GM21528 (cell line): ENCODE data around the gene PCCA.
"Not testable (repeated sequence)": the region's sequence is repeated elsewhere in the genome, so short reads cannot be mapped to it uniquely, and the experiment has no call there.

ENCODE experiments used
- ATAC-seq: cut with Tn5 transposase; IDR thresholded peaks from one replicate; pipeline ENCODE4 v1.9.1; 2021; ENCODE audit warnings: mild to moderate bottlenecking, moderate library complexity; ENCODE audit not compliant: unreplicated experiment, low FRiP score

Gene PCCA

DNA sequence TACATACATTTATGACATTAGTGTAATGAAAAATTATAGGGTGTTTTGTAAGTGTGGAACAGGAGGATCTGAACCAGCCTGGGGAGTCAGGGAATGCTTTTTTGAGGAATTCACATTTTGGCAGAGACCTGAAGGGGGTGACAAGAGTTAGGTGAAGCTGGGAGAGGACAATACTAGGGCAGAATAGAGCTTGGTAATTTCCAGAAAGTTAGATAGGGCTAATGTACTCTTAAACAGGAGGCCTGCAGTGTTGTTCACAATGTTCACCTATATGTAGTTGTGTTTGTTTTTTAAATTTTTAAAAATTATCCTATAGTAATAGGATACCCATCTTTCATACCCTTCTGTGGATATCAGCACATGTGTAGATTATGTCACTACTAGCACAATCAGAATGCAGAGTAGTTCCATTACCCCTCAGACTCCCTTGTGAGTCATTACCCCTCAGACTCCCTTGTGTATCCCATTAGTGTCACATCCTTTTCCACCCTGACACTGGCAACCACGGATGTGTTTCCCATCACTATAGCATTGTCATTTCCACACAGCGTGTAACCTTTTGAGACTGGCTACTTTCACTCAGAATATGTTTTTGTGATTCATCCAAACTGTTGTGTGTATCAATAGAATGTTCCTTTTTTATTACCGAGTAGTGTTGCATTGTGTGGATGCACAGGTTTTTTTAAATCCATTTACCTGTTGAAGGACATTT is 43.1 kb downstream of the PCCA start:
- no peak for ATAC-seq

DNA sequence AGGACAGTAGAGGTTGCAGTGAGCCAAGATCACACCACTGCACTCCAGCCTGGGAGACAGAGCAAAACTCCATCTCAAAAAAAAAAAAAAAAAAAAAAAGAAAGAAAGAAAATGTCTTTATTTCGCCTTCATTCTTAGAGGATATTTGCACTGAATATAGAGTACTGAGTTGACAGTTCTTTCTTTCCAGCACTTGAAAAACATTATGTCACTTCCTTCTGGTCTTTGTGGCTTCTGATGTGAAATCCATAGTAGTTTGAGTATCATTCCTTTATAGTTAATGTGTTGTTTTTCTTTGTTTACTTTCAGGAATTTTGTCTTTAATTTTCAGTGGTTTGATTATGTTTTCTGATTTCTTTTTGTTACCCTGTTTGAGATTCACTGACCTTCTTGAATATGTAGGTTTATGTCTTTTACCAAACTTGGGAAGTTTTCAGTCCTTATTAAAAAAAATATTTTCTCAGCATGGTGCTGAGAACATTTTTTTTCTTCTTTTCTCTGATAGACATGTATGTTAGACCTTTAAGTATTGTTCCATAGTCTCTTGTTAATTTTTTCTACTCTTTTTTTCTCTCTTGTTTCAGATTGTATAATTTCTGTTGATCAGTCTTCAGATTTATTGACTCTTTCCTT is 50.1 kb downstream of the PCCA start:
- no peak for ATAC-seq

DNA sequence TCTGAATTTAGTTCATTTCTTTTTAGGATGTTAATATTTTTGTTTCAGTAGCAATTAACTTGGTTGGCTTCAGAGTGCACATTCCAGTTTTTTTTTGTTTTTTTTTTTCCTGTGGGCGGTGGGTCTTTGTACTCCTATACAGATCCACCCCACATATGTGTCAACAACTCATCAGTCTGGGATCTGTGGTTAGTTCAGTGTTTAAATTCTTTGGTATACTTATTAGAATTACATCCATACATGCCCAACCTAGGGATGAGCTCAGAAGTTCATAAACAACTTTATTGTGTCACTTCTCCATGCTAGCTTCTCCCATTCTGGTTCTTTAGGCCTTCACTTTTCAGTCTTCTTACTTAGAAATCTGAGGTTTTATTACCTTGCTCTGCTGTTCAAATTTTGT is 50.9 kb downstream of the PCCA start:
- ATAC-seq = no peak

DNA sequence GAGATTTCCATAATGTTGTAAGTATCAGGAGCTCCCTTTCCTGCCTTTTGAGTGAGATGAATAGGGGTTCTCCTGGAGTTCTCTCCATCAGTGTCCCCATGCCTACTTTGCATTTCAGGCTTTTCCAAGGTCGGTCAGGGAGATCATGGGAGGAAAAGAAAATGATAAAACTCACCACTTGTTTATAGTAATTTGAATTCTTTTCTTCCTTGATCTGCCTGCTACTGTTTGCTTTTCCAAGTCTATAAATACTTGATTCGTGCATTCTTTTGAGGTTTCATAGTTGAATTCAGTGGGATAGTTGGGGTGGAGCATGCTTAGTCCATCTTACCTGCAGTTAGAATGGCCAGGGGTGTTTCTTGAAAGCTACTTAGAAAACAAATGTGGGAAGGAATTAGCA is 51.5 kb downstream of the PCCA start:
- no peak for ATAC-seq

DNA sequence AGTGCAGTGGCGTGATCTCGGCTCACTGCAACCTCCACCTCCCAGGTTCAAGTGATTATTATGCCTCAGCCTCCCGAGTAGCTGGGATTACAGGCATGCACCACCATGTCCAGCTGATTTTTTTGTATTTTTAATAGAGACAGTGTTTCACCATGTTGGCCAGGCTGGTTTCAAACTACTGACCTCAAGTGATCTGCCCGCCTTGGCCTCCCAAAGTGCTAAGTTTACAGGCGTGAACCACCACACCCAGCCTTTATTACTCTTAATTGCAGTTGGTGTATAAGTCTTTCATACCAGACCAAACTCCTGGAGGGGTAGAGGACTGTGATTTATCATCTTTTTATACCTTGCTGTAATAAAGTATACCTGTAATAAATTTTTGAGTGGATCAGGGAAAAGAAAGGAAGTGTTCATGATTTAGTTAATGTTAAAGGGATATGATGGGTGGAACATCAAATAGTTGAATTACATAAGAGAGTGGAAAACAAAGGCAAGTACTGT is 52.6 kb downstream of the PCCA start:
- ATAC-seq = not testable (repeated sequence)

DNA sequence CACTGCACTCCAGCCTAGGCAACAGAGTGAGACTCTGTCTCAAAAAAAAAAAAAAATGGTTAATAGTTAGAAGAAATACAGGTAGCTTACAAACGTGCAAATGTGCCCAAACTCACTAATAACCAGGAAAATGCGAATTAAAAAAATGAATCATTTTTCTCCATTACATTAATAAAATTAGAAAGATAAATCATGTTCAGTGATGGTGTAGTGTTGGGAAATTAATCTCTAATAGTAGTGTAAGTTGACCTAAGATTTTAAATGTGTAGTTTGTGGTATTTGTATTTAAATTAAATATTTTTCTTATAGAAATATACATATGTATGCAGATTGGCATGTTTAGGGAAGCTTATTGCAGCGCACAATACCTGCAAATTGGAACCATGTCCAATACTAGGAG is 57.6 kb downstream of the PCCA start:
- no peak for ATAC-seq

DNA sequence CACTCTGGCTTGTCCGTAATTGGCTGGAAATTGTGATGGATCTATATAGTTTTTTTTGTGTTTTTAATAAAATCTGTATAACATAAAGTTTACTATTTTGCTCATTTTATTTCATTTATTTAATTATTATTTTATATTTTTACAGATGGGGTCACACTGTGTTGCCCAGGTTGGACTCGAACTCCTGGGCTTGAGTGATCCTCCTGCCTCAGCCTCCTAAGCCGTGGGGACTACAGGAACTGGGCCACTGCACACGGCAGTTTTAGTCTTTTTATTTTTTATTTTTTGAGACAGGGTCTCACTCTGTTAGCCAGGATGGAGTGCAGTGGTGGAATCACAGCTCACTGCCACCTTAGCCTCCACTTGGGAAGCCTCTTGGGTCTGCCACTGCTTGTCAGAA is 58.9 kb downstream of the PCCA start:
- no peak for ATAC-seq

DNA sequence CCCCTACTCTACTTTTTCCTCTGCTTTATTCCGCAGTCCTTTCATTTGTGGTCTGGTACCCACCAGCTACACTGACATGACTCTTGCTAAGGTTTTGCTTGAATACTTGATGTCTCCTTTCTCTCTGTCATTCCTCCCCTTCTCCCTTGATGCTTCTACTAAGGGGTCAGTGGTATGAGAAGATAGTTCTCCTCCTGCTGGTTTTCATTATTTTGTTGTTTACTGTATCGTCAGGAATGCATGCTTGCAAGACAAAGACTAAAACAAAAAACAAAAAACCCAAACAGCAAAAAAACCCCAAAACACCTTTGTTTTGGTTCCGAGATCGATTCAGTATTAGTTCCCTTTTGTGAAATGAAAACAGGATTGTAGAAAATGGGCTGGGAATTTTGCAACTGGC is 59.5 kb downstream of the PCCA start:
- no peak for ATAC-seq

DNA sequence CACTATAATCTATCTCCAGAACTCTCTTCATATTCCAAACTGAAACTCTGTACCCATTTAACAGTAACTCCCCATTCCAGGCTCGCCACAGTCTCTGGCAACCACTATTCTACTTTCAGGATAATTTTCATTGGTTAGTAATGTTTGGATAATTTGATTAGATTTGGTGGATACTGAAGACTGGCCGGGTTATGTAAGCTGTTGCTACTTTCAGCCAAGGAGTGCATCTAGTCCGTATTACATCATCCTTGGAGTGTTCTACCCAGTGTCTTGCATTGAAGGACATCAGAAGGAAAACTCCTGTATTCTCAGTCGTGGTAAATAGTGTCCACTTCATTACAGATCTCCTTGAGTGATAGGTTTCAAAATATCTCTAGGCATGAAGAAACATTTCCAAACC is 60.5 kb downstream of the PCCA start:
- no peak for ATAC-seq

DNA sequence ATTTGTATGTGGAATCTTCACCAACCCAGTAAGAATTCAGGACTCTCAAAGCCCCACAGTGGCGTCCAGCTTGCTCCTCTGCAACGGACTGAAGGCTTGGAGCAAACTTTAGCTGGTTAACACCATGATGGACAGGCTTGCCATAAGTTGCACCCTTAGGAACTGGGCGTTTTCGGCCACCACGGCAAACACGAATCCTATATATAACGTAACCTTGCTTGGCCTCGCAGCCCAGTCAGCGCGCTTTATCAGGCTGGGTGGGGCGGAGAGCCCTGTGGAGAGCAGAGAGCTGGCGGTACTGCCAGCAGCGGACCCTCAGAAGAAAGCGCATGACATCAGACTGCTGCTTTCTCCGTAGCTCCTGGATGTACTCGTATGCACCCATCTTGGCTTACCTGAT is 61.8 kb downstream of the PCCA start:
- not testable (repeated sequence) for ATAC-seq

DNA sequence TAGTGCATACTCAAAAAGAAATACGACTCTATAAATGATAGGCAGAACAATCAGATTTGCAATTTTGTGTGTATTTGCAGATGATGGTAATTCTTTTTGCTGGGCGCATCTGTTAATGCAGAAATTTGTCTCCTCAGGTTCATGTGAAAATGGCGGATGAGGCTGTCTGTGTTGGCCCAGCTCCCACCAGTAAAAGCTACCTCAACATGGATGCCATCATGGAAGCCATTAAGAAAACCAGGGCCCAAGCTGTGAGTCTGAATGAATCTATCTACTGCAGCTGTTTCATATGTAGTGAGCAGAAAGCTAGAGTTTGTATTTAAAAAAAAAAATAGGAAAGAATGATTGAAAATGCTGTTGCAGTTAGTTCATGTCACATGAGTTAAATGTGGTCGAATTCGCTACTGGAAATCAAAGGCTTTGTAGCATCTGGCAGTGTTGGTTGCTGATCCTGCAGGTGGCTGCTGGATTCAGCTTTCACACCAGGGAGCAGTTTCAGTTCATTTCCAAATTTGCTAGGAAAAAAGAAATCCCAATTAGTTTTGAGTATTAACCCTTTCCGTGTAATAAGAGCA is 66.0 kb downstream of the PCCA start:
- ATAC-seq = no peak

DNA sequence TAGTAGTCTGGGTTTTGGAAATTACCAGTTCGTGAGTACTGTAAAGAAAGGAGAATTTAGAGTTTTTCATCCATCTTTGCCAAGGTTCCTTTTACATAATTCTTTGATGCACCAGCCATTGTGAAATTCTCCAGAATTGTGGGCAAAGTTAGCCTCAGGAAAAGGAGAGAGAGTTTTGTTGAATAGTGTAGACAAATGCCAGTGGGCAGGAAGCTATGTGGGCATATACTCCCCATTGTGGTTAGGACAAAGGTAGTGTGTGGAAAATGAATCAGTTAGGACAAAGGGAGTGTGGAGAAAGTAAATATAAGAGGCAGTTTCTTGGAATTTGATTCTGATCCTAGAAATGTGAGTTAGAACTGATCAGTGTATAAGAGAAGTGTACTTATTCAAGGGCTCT is 67.9 kb downstream of the PCCA start:
- no peak for ATAC-seq

DNA sequence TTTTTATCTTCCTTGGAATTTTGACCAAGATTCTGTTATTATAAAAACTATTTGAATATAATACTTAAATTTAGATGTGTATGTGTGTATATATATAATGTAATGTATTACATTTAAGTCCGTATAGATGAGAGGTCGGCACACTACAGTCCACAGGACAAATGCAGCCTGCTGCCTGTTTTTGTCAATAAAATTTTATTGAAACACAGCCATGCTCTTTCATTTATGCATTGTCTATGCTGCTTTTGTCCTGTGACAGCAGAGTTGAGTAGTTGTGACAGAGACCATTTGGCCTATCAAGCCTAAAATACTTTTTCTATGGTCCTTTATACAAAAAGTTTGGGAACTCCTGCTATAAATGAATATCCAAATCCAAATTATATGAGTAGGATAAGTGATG is 69.7 kb downstream of the PCCA start:
- ATAC-seq = no peak

DNA sequence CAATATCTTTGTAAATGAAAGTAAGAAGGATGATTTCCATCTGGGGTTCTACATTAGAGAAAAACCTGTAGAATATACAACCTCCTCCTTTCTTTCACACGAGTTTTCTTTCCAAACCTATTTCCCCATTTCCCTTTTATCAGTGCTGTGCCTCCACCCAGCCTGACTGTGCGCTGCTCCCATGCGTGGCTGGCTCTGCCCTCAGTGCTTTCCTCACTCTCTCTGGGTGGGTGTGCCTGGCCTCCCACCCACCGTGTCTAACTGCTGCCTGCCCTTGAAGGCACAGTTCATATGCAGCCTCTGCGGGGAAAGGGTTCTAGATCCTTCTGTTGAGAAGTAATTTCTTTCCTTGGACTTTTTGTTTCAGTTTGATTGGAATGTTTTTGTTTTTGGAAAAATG is 70.7 kb downstream of the PCCA start:
- ATAC-seq = no peak

DNA sequence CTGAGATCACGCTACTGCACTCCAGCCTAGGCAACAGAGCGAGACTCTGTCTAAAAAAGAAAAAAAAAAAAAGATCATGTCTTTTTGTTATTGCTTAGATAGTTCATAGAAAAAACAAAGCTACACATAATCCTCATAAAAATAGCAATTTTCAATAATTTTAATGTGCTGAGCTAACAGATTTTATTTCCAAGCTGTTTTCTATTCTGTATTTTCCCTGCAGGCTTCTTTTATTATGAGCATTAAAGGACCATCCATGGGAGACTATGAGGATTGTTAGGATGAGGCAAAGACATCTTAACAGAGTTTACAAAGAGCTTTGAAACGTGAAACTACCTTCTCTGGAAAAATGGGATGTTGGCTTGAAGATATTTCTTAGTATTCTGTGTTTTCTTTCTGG is 71.6 kb downstream of the PCCA start:
- no peak for ATAC-seq

DNA sequence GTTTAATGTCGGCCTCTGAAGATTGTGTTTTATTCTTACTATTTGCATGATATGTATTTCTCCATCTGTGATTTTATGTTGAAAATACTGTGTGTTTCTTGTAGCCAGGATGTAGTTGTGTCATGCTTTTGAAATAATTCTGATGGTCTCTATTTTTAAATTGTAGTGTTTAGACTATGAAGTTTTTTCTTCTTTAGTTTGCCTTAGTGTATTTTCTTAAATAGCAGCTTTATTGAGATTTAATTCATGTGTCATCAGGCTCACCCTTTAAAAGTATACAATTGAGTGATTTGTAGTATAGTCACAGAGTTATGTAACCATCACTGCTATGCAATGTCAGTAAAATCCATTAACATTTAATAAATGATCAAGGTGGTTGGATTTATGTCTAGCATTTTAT is 74.5 kb downstream of the PCCA start:
- ATAC-seq = no peak

DNA sequence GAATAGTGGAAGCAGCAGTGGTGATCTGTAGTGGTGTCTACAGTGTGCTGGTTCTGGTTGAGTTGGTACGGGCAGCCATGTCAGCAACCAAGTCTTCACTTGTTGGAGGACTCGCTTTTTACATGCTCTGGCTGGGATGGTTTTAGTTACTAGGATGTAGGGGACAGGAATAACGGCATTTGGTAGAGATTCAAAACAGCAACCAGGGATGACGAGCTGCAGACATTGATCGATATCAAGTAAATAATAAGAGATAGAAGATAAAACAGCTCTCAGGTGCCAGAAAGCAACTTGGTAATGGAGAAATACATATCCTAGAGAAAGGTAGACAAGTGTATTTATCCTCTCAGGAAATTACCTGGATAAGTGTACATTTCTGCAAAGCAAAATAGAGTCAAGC is 84.3 kb downstream of the PCCA start:
- ATAC-seq = no peak

DNA sequence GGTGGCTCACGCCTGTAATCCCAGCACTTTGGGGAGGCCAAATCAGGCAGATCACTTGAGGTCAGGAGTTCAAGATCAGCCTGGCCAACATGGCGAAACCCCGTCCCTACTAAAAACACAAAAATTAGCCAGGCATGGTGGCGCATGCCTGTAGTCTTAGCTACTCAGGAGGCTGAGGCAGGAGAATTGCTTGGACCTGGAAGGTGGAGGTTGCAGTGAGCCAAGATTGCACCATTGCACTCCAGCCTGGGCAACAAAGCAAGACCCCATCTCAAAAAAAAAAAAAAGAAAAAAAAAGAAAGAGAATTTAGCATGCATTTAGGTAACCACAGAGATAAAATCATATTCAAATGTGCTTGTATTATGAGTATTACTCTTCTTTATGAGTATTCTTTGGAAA is 85.6 kb downstream of the PCCA start:
- not testable (repeated sequence) for ATAC-seq

DNA sequence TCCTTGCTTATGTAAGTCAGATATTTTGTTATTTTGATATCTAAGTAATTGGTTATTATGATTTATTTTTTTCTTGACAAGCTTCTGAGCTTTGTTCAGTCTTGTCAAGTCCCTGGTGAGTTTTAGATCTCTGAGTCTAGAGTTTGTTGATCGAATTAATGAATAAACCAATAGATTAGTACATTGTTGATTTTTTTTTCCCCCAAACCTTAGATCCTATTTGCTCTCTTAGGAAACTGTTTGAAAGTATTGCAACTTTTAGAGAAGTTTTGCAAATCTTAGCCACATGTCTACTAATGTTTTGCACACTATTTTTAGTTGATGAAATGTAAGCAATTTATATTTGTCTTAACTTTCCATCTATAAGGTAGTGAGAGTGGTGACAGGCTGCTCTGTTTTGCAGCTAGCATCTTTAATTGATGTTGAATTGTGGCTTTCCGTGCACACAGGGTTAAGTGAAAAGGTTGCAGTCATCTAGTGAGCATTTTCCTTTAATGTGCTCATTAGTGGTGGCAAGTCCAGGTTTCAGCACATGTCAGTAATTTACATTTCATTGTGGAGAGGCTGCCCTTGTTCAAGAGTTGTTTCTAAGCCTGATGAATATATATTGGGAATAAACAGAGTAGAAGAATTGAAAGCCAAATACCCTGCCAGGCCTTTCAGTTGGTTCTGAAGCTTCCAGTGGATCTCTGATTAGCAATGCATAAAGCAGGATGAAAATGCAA is 86.3 kb downstream of the PCCA start:
- no peak for ATAC-seq

DNA sequence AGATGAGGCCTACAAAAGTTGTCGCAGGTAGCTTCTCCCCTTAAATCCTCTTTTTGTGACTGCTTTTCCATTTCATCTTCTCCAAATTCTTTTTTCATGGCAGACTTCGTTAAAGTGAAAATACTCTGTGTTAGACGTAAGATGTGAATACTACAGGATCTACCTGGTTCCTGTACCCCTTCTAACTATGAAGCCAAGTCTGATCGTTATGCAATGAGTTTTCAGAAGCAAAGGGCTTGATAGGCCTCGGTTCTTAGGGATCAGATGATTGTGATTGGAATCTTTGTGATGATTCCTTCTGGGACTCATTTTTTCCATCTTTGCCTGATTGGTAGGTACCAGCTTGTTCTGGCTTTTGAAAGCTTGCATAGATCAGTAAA is 86.9 kb downstream of the PCCA start:
- no peak for ATAC-seq

DNA sequence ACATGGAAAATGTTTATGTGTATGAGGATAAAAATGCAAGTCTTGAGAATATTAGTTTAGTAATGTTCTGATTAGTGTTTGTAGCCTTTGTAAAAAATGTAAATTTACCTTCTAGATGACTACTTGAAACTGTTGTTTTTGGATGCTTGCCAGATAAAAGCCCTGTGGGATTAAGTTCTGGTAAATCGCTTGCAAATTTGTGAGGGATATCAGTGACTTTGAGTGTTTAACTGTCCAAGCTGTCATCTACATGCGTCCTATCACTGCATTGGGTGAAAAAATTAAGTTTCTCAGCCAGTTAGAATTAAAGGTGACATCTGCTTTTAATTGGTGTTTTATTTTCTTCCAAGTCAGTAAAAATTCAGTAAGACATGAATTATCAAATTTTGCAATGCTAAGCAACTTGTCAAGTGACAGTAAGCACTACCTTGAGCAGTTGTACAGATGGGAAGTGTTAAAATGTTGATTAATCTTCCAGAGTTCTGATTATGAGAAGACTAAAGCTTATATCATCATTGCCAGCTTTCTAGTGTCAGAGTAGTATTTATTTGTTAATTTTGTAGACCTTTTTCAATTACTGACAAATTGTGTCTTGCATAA is 88.0 kb downstream of the PCCA start:
- ATAC-seq = no peak
